Measurements from ENCODE around the gene SIGLECL1. TPM values are rescaled to one million over a fixed set of nuclear protein-coding genes. Genes with fewer than 3 reads are reported as not detected.

Gene SIGLECL1
- total RNA-seq, result not detected

DNA sequence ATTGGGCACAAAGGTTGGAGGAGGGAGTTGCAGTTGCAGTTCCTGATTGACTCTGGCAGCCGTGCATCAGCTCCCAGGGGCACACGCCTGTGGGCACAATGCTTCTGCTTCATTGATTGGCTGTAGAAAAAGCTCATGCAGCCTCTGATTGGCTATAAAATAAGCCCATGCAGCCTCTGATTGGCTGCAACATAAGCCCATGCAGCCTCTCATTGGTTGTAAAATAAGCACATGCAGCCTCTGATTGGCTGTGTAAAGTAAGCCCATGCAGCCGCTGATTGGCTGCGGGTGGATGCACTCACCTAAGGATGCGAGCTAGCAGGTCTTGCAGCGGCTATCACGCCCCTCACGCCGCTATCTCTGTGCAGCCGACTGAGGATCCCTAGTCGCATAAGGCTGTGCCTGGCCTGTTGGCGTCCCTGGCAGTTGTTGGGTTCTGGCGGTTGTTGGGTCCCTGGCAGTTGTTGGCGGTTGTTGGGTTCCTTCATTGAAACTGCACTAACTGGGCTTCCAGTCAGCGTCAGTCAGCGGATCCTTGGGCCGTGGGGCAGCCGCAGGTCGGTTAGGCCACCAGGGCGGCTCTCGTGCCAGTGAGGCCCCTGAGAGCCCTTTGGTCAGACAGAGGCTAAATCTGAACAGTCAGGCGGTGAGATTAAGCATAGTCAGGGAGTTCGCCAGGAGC is at the start of gene SIGLECL1:
TSS of gene SIGLECL1 (plus strand) at position 295 of the 682 bp plus-strand sequence. CDS start 12,993 bp downstream, outside the sequence.
- DNase-seq (ENCODE audit: low spot score in 2 of 2), result no peak
- Histone ChIP-seq H3K36me3 (no peaks in the 10 kb centered on the region), H3K4me3 (no peak within 1 kb of the TSS), H3K27ac (no peak within 1 kb of the TSS), H3K9me3 (no peaks in the 10 kb centered on the region), H3K4me1 (no peaks in the 10 kb centered on the region), H3K27me3 (no peaks in the 10 kb centered on the region)
- TF ChIP-seq POLR2AphosphoS5 (IDR thresholded peaks at IDR 0.05) (no peak), POLR2A (IDR thresholded peaks at IDR 0.05) (no peak)
- TF ChIP-seq, protein P1, sequence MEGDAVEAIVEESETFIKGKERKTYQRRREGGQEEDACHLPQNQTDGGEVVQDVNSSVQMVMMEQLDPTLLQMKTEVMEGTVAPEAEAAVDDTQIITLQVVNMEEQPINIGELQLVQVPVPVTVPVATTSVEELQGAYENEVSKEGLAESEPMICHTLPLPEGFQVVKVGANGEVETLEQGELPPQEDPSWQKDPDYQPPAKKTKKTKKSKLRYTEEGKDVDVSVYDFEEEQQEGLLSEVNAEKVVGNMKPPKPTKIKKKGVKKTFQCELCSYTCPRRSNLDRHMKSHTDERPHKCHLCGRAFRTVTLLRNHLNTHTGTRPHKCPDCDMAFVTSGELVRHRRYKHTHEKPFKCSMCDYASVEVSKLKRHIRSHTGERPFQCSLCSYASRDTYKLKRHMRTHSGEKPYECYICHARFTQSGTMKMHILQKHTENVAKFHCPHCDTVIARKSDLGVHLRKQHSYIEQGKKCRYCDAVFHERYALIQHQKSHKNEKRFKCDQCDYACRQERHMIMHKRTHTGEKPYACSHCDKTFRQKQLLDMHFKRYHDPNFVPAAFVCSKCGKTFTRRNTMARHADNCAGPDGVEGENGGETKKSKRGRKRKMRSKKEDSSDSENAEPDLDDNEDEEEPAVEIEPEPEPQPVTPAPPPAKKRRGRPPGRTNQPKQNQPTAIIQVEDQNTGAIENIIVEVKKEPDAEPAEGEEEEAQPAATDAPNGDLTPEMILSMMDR (IDR thresholded peaks at IDR 0.05), result no peak
- intact Hi-C loops (cut with DNase I; ENCODE audit: low total_unique reads), result no loop called here

DNA sequence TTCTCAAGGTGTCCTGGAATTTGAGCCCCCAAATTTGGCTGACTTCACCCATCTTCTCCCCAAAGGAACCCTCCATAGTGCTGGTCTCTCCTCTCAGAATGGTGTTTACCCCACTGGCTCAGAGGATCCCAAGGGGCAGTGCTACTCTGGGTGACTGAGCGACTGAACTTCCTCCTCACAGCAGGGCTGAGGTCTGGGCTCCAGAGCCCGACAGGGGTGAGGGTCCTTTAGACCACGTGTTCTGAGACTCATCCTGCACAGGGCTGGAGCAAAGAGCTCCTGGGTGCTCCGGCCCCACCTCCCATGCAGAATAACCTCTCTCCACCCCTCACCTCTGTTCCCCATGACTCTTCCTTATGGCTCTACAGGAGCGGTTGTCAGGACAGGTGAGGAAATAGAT is 49.2 kb upstream of the SIGLECL1 start:
- Histone ChIP-seq H3K27ac (no peak overlapping the region), H3K27me3 (peaks cover 0 to 44% of the 10 kb centered on the region in 2 donors), H3K9me3 (no peaks in the 10 kb centered on the region), H3K4me3 (no peak overlapping the region), H3K4me1 (no peaks in the 10 kb centered on the region), H3K36me3 (no peaks in the 10 kb centered on the region)
- no peak for DNase-seq (ENCODE audit: low spot score in 2 of 2)
- intact Hi-C loops (cut with DNase I; ENCODE audit: low total_unique reads), result no loop called here
- TF ChIP-seq, protein P1 (IDR thresholded peaks at IDR 0.05), result no peak
- TF ChIP-seq POLR2A (IDR thresholded peaks at IDR 0.05) (no peak), POLR2AphosphoS5 (IDR thresholded peaks at IDR 0.05) (no peak)

DNA sequence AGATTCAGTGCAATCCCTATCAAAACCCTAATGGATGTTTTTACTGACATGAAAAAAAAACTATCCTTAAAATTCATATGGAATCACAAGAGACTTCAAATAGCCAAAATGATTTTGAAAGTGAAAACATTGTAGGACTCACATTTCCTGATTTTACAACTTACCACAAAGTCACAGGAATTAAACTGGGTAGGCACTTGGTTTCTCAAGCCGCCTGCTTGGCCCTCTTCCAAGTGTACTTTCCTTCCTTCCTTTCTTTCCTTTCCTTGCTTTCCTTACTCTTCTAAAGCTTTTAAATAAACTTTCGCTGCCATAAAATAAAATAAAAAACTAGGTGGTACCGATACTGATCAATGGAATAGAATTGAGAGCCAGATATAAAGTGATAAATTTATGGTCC is 47.0 kb upstream of the SIGLECL1 start:
- no peak for DNase-seq (ENCODE audit: low spot score in 2 of 2)
- peaks cover 0 to 31% of the 10 kb centered on the region in 2 donors for H3K27me3 ChIP-seq
- intact Hi-C loops (cut with DNase I; ENCODE audit: low total_unique reads), result no loop called here
- H3K9me3 ChIP-seq, result no peaks in the 10 kb centered on the region
- no peaks in the 10 kb centered on the region for H3K4me1 ChIP-seq
- no peaks in the 10 kb centered on the region for H3K36me3 ChIP-seq
- TF ChIP-seq, protein P1 (IDR thresholded peaks at IDR 0.05), result no peak
- TF ChIP-seq POLR2A (IDR thresholded peaks at IDR 0.05), result no peak
- no peak for TF ChIP-seq POLR2AphosphoS5 (IDR thresholded peaks at IDR 0.05)
- H3K27ac ChIP-seq, result no peak overlapping the region
- H3K4me3 ChIP-seq, result no peak overlapping the region

DNA sequence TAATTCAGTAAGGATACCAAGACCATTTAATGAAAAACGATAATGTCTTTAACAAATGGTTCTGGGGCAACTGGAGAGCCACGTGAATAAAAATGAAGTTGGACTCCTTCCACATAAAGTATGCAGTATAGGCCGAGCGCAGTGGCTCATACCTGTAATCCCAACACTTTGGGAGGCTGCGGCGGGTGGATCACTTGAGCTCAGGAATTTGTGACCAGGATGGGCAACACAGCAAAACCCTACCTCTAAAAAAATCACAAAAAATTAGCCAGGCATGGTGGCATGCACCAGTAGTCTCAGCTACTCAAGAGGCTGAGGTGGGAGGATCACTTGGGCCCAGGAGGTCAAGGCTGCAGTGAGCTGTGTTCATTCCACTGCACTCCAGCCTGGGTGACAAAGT is 46.6 kb upstream of the SIGLECL1 start:
- TF ChIP-seq POLR2A (IDR thresholded peaks at IDR 0.05), result no peak
- TF ChIP-seq POLR2AphosphoS5 (IDR thresholded peaks at IDR 0.05), result no peak
- TF ChIP-seq, protein P1 (IDR thresholded peaks at IDR 0.05), result no peak
- H3K36me3 ChIP-seq, result no peaks in the 10 kb centered on the region
- H3K4me1 ChIP-seq, result no peaks in the 10 kb centered on the region
- no peaks in the 10 kb centered on the region for H3K9me3 ChIP-seq
- H3K27ac ChIP-seq, result no peak overlapping the region
- H3K27me3 ChIP-seq, result peaks cover 0 to 27% of the 10 kb centered on the region in 2 donors
- DNase-seq (ENCODE audit: low spot score in 2 of 2), result no peak
- H3K4me3 ChIP-seq, result no peak overlapping the region
- intact Hi-C loops (cut with DNase I; ENCODE audit: low total_unique reads), result no loop called here

DNA sequence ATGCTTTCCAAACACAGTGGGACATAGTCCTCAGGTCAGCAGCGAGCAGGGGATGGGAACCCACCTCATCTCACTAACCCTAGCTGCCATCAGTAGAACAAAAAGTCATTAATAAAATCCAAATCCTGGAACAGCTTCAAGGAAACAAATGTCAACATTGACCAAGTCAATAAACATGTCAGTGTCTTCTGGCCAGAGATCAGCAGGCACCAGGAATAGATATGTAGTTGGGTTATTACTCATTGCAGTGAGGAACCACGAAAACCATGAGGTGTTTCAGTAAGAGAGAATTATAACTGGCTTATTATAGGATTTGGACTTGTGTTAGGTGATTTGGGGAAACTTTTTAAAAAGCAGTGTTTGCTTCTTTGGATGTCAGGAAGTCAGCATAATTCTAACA is 43.1 kb upstream of the SIGLECL1 start:
- H3K4me1 ChIP-seq, result no peaks in the 10 kb centered on the region
- no peak overlapping the region for H3K4me3 ChIP-seq
- no peak overlapping the region for H3K27ac ChIP-seq
- H3K36me3 ChIP-seq, result no peaks in the 10 kb centered on the region
- no peak for DNase-seq (ENCODE audit: low spot score in 2 of 2)
- H3K27me3 ChIP-seq, result no peaks in the 10 kb centered on the region
- intact Hi-C loops (cut with DNase I; ENCODE audit: low total_unique reads), result no loop called here
- H3K9me3 ChIP-seq, result no peaks in the 10 kb centered on the region
- TF ChIP-seq, protein P1 (IDR thresholded peaks at IDR 0.05), result no peak
- TF ChIP-seq POLR2A (IDR thresholded peaks at IDR 0.05) (no peak), POLR2AphosphoS5 (IDR thresholded peaks at IDR 0.05) (no peak)
